ENCODE measurements around the gene GPC3. TPM values are rescaled to one million over a fixed set of nuclear protein-coding genes. Genes with fewer than 3 reads are reported as not detected.
"Not testable (repeated sequence)": the region's sequence is repeated elsewhere in the genome, so short reads cannot be mapped to it uniquely, and the experiment has no call there.

GPC3 gene
- polyA plus RNA-seq, 3 donors: not detected

- H3K9me3 Mint-ChIP-seq; H3K27me3 ChIP-seq (ENCODE audit: control insufficient read depth in 2 of 2, insufficient read depth in 2 of 2, low read length in 2 of 2); DNase-seq; H3K9ac ChIP-seq (ENCODE audit: insufficient read depth, low read length, poor library complexity, severe bottlenecking); H3K4me3 Mint-ChIP-seq; H3K4me1 ChIP-seq (ENCODE audit: control insufficient read depth in 1 of 2, insufficient read depth in 2 of 2, low read length in 2 of 2); H3K4me2 ChIP-seq (replicated peaks; ENCODE audit: extremely low read depth, low read length, poor library complexity, severe bottlenecking); H3K9me3 ChIP-seq (replicated peaks in 1 of 2; ENCODE audit: control insufficient read depth in 1 of 2, insufficient read depth in 1 of 2, low read length in 2 of 2); H2AFZ ChIP-seq (ENCODE audit: insufficient read depth, low read depth, low read length, poor library complexity, severe bottlenecking); H3K79me2 ChIP-seq (ENCODE audit: insufficient read depth, low read length); H3K27me3 Mint-ChIP-seq (ENCODE audit: low read depth in 3 of 3); H3K27ac ChIP-seq (ENCODE audit: low read depth in 1 of 2, low read length in 2 of 2); H3K4me3 ChIP-seq (replicated peaks in 1 of 3; ENCODE audit: low read depth in 2 of 3, low read length in 3 of 3); H3K36me3 ChIP-seq (replicated peaks in 1 of 2; ENCODE audit: control insufficient read depth in 1 of 2, insufficient read depth in 2 of 2, low read length in 2 of 2); H3K4me1 Mint-ChIP-seq; H4K20me1 ChIP-seq (ENCODE audit: insufficient read depth, low read length); H3K27ac Mint-ChIP-seq; intact Hi-C loops (cut with micrococcal nuclease); H3K36me3 Mint-ChIP-seq: not testable (repeated sequence)
- no CpG with 5 or more reads among the region's 3 CpGs for WGBS (ENCODE audit: insufficient coverage)
Observed at GRCh38 chrX:134015510-134015909, 30.1 kb upstream of the GPC3 start.

- H3K4me3 Mint-ChIP-seq: no peak overlapping the region
- TF ChIP-seq CTCF (IDR thresholded peaks at IDR 0.05): no peak
- no CpG with 5 or more reads among the region's 4 CpGs for WGBS (ENCODE audit: insufficient coverage)
- H3K27me3 Mint-ChIP-seq (ENCODE audit: low read depth in 3 of 3): peaks cover 0 to 3% (median 0%) of the 10 kb centered on the region in 3 donors
- H3K27ac ChIP-seq (ENCODE audit: low read depth in 1 of 2, low read length in 2 of 2): no peak overlapping the region
- H3K4me1 ChIP-seq (ENCODE audit: control insufficient read depth in 1 of 2, insufficient read depth in 2 of 2, low read length in 2 of 2): no peaks in the 10 kb centered on the region
- no peak overlapping the region for H3K4me3 ChIP-seq (replicated peaks in 1 of 3; ENCODE audit: low read depth in 2 of 3, low read length in 3 of 3)
- DNase-seq: no peak
- no peak overlapping the region for H2AFZ ChIP-seq (ENCODE audit: insufficient read depth, low read depth, low read length, poor library complexity, severe bottlenecking)
- no peaks in the 10 kb centered on the region for H3K27me3 ChIP-seq (ENCODE audit: control insufficient read depth in 2 of 2, insufficient read depth in 2 of 2, low read length in 2 of 2)
- intact Hi-C loops (cut with micrococcal nuclease): no loop called here
- H3K9ac ChIP-seq (ENCODE audit: insufficient read depth, low read length, poor library complexity, severe bottlenecking): no peak overlapping the region
- no peaks in the 10 kb centered on the region for H3K36me3 ChIP-seq (replicated peaks in 1 of 2; ENCODE audit: control insufficient read depth in 1 of 2, insufficient read depth in 2 of 2, low read length in 2 of 2)
- no peak overlapping the region for H3K27ac Mint-ChIP-seq
- H3K9me3 Mint-ChIP-seq: peaks cover 0 to 3% (median 0%) of the 10 kb centered on the region in 7 donors
- H4K20me1 ChIP-seq (ENCODE audit: insufficient read depth, low read length): no peaks in the 10 kb centered on the region
- no peaks in the 10 kb centered on the region for H3K4me1 Mint-ChIP-seq
- H3K4me2 ChIP-seq (replicated peaks; ENCODE audit: extremely low read depth, low read length, poor library complexity, severe bottlenecking): no peak overlapping the region
- no peaks in the 10 kb centered on the region for H3K36me3 Mint-ChIP-seq
- H3K9me3 ChIP-seq (replicated peaks in 1 of 2; ENCODE audit: control insufficient read depth in 1 of 2, insufficient read depth in 1 of 2, low read length in 2 of 2): no peaks in the 10 kb centered on the region
- H3K79me2 ChIP-seq (ENCODE audit: insufficient read depth, low read length): no peaks in the 10 kb centered on the region
Observed at GRCh38 chrX:134013524-134013923, 28.1 kb upstream of the GPC3 start.
